Measurements from ENCODE around the gene HOXD8.

DNA sequence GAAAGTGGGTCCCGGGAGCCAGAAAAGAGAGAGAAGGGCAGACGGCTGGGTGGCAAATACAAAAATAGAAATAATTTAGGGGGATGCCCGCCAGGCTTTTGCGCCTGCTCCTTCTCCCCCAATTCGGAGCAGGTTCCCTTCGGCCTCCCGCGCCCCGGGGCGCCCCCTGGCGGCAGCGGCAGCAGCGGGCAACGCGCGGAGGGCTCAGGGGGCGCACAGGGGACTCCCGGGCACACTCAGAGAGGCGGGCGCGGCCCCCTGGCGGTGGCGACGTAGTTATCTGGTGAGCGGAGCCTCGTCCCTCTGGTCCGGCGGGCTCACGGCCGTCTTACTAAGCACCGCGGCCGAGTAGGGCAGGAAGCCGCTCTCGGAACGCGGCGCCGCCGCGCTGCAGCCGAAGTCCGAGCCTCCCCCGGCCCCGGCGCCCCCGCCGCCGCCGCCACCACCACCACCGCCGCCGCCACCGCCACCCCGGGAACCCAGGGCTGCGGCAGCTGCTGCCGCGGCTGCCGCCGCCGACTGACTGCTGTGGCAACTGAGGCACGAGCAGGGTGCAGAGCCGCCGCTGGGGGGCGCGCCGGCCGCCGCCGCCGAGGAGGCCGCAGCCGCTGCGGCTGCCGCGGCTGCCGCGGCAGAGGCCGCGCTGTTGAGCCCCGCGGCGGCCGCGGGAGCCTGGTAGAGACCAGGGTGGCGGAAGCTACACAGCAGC is 49.5 kb upstream of the HOXD8 start:
- TF ChIP-seq, protein P1, sequence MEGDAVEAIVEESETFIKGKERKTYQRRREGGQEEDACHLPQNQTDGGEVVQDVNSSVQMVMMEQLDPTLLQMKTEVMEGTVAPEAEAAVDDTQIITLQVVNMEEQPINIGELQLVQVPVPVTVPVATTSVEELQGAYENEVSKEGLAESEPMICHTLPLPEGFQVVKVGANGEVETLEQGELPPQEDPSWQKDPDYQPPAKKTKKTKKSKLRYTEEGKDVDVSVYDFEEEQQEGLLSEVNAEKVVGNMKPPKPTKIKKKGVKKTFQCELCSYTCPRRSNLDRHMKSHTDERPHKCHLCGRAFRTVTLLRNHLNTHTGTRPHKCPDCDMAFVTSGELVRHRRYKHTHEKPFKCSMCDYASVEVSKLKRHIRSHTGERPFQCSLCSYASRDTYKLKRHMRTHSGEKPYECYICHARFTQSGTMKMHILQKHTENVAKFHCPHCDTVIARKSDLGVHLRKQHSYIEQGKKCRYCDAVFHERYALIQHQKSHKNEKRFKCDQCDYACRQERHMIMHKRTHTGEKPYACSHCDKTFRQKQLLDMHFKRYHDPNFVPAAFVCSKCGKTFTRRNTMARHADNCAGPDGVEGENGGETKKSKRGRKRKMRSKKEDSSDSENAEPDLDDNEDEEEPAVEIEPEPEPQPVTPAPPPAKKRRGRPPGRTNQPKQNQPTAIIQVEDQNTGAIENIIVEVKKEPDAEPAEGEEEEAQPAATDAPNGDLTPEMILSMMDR (IDR thresholded peaks at IDR 0.05), result peak; percentile 28 to 76 (median 48)
- TF ChIP-seq POLR2A (IDR thresholded peaks at IDR 0.05), result no peak

All from testis (tissue), 2 donors.